Cardiac fibroblast (primary cell): Measurements from ENCODE around the gene NDUFS6.
A peak's percentile ranks its signal among the peaks of the same experiment; 100 is the strongest.

Experiments
- DNase-seq, 2 donors: peaks; one replicate each; pipeline versions ENCODE4 v3.0.0 to v3.0.0-alpha.2; 2010; ENCODE audit warnings: low read depth in 2 of 2
- H3K4me3 ChIP-seq, 2 donors: replicated peaks in 1 of 2; 1 replicate in 1 of 2; 2 replicates in 1 of 2; pipeline ENCODE4 v1.5.1; 2011; ENCODE audit warnings: low read depth in 2 of 2, low read length in 2 of 2, mild to moderate bottlenecking in 2 of 2, moderate library complexity in 1 of 2
- TF ChIP-seq, protein P1 (sequence below): IDR thresholded peaks from one replicate; pipeline ENCODE4 v1.5.1; 2011; ENCODE audit warnings: low read depth, mild to moderate bottlenecking, low read length, inconsistent platforms

Gene NDUFS6

GRCh38 chr5:1761453-1761755 lies 39.8 kb upstream of the NDUFS6 start:
- TF ChIP-seq, protein P1, sequence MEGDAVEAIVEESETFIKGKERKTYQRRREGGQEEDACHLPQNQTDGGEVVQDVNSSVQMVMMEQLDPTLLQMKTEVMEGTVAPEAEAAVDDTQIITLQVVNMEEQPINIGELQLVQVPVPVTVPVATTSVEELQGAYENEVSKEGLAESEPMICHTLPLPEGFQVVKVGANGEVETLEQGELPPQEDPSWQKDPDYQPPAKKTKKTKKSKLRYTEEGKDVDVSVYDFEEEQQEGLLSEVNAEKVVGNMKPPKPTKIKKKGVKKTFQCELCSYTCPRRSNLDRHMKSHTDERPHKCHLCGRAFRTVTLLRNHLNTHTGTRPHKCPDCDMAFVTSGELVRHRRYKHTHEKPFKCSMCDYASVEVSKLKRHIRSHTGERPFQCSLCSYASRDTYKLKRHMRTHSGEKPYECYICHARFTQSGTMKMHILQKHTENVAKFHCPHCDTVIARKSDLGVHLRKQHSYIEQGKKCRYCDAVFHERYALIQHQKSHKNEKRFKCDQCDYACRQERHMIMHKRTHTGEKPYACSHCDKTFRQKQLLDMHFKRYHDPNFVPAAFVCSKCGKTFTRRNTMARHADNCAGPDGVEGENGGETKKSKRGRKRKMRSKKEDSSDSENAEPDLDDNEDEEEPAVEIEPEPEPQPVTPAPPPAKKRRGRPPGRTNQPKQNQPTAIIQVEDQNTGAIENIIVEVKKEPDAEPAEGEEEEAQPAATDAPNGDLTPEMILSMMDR, result no peak
- no peak for DNase-seq
- no peak overlapping the region for H3K4me3 ChIP-seq

GRCh38 chr5:1762121-1762882 lies 38.9 kb upstream of the NDUFS6 start:
- no peak overlapping the region for H3K4me3 ChIP-seq
- TF ChIP-seq, protein P1, result no peak
- no peak for DNase-seq

- DNase-seq, result no peak
- TF ChIP-seq, protein P1, result no peak
- H3K4me3 ChIP-seq, result no peak overlapping the region
These were observed 38.2 kb upstream of the NDUFS6 start for GRCh38 chr5:1762883-1763547.

DNA sequence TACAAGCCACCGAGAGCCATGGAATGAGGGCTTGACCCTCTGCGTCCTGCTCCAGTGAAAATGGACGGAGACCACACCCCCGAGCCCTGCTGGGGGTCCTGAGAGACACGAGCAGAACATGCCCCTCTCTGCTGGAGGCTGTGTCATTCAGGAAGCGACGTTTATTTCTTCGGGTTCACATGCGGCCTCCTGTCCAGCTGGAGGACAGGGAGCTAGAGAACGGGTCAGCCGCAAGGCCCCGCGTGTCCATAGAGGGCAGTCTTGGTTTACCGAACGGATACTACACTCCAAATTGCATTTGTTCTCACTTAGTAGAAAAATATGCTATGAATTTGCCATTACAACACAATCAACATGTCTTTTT lies 37.7 kb upstream of the NDUFS6 start:
- DNase-seq, result peak; percentile 80 to 81
- TF ChIP-seq, protein P1, result peak; percentile 87
- H3K4me3 ChIP-seq, result no peak overlapping the region

DNA sequence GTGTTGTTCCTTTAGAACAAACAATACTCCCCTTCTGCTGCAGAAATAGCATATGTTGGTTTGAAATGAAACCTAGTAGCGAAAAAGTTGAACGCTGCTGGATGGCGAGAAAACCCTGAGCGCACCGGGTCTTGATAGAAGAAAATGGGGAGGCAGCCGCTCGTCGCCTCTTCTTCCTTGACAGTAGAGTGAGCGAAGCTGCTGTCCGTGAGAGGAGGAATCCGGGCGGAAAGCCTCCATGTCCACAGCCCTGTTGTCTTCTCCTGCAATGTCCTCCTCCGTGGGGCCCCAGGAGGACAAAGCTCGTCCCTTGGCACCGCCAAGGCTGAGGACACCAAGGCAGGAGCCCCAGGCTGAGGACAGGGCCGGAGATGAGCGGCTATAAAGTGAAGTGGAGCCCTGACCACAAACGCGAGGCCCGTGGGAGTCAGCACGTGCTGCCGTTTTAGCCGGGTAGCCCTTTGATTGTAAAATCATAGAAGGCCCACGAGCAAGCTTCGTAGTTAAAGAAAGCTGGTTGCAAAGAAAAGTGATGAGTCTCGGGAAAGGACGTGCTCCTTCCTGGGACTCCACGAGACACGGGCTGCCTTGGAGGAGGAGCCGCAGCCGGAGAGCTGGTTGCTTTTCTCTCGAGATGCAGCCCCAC lies 37.1 kb upstream of the NDUFS6 start:
- H3K4me3 ChIP-seq, result no peak overlapping the region
- TF ChIP-seq, protein P1, result no peak
- no peak for DNase-seq

- no peak overlapping the region for H3K4me3 ChIP-seq
- TF ChIP-seq, protein P1, result no peak
These were observed 36.6 kb upstream of the NDUFS6 start for GRCh38 chr5:1764606-1764960.

More at GRCh38 chr5:1764606-1764960, 36.6 kb upstream of the NDUFS6 start:
- no peak for DNase-seq
